Measurements from ENCODE around the gene TMEM179. TPM values are rescaled to one million over a fixed set of nuclear protein-coding genes. Genes with fewer than 3 reads are reported as not detected.

TMEM179 gene
- total and polyA plus RNA-seq, 3 donors from 2014 or later: 4.9 to 12.1 (median 9.8) TPM

- H3K36me3 ChIP-seq (ENCODE audit: low read depth, missing control alignments): no peaks in the 10 kb centered on the region
- no peak overlapping the region for H3K4me3 ChIP-seq
Measured at GRCh38 chr14:104651876-104652260, 47.3 kb upstream of the TMEM179 start.

GRCh38 chr14:104650981-104651875 lies 46.7 kb upstream of the TMEM179 start:
- 78 to 88% methylated on average over 7 to 22 of the region's 24 CpGs for WGBS, 2 donors
- H3K9me3 ChIP-seq: no peaks in the 10 kb centered on the region
- no peak for DNase-seq
- no peaks in the 10 kb centered on the region for H3K27me3 ChIP-seq
- H3K4me3 ChIP-seq: no peak overlapping the region
- no peaks in the 10 kb centered on the region for H3K4me1 ChIP-seq
- intact Hi-C loops (cut with DNase I; ENCODE audit: low total_unique reads): loop anchor here (5.0 kb wide), 1 partner anchor 56 kb away; no protein-coding TSS in a partner anchor
- no peaks in the 10 kb centered on the region for H3K36me3 ChIP-seq (ENCODE audit: low read depth, missing control alignments)
- no peak for TF ChIP-seq POLR2A (IDR thresholded peaks at IDR 0.05)
- no peak for TF ChIP-seq CTCF (IDR thresholded peaks at IDR 0.05)
- no peak overlapping the region for H3K27ac ChIP-seq

More at GRCh38 chr14:104651876-104652260, 47.3 kb upstream of the TMEM179 start:
- 86 to 88% methylated on average over 13 to 20 of the region's 20 CpGs for WGBS, 2 donors
- no peaks in the 10 kb centered on the region for H3K4me1 ChIP-seq
- DNase-seq: no peak
- intact Hi-C loops (cut with DNase I; ENCODE audit: low total_unique reads): loop anchor here (5.0 kb wide), 1 partner anchor 55 kb away; no protein-coding TSS in a partner anchor
- TF ChIP-seq POLR2A (IDR thresholded peaks at IDR 0.05) (no peak), CTCF (IDR thresholded peaks at IDR 0.05) (no peak)
- H3K27ac ChIP-seq: no peak overlapping the region
- H3K27me3 ChIP-seq: no peaks in the 10 kb centered on the region
- no peaks in the 10 kb centered on the region for H3K9me3 ChIP-seq

GRCh38 chr14:104650057-104650980 lies 45.7 kb upstream of the TMEM179 start:
- Histone ChIP-seq H3K36me3 (ENCODE audit: low read depth, missing control alignments) (no peaks in the 10 kb centered on the region), H3K4me3 (peak overlapping the region; percentile 43 to 48), H3K9me3 (no peaks in the 10 kb centered on the region), H3K27me3 (no peaks in the 10 kb centered on the region), H3K4me1 (no peaks in the 10 kb centered on the region), H3K27ac (no peak overlapping the region)
- intact Hi-C loops (cut with DNase I; ENCODE audit: low total_unique reads): loop anchor here (5.0 kb wide), 1 partner anchor 57 kb away; no protein-coding TSS in a partner anchor
- peak; percentile 82 for DNase-seq
- TF ChIP-seq CTCF (IDR thresholded peaks at IDR 0.05) (peak; percentile 92 to 100 (median 93)), POLR2A (IDR thresholded peaks at IDR 0.05) (no peak)
- 3 to 10% methylated on average over 24 to 50 of the region's 56 CpGs for WGBS, 2 donors

GRCh38 chr14:104647467-104648043 lies 43.0 kb upstream of the TMEM179 start:
- WGBS, 2 donors: 76% methylated on average over 6 of the region's 6 CpGs
- intact Hi-C loops (cut with DNase I; ENCODE audit: low total_unique reads): no loop called here

More at GRCh38 chr14:104647467-104648043, 43.0 kb upstream of the TMEM179 start:
- no peak overlapping the region for H3K4me3 ChIP-seq
- H3K27ac ChIP-seq: no peak overlapping the region
- no peaks in the 10 kb centered on the region for H3K27me3 ChIP-seq
- no peaks in the 10 kb centered on the region for H3K36me3 ChIP-seq (ENCODE audit: low read depth, missing control alignments)
- H3K9me3 ChIP-seq: no peaks in the 10 kb centered on the region
- DNase-seq: no peak
- TF ChIP-seq CTCF (IDR thresholded peaks at IDR 0.05): no peak
- TF ChIP-seq POLR2A (IDR thresholded peaks at IDR 0.05): no peak
- H3K4me1 ChIP-seq: no peaks in the 10 kb centered on the region
